Transverse colon (tissue), 4 donors: ENCODE results near the gene XXYLT1. TPM values are rescaled to one million over a fixed set of nuclear protein-coding genes. Genes with fewer than 3 reads are reported as not detected.
A peak's percentile ranks its signal among the peaks of the same experiment; 100 is the strongest.

Experiments used
- DNase-seq: peaks from one replicate; pipeline ENCODE4 v3.0.0-alpha.2; 2019
- H3K27ac ChIP-seq, 4 donors: fragments of 200-600 bp; sonication (generic); 2 replicates each; pipeline ENCODE4 v1.5.1; 2016 to 2018; ENCODE audit warnings: inconsistent platforms in 4 of 4
- H3K27me3 ChIP-seq: fragments of 200-600 bp; sonication (generic); 2 replicates; pipeline ENCODE4 v1.5.1; 2017; ENCODE audit warnings: inconsistent platforms
- H3K36me3 ChIP-seq, 4 donors: fragments of 200-600 bp; sonication (generic); 2 replicates each; pipeline ENCODE4 v1.5.1; 2017 to 2019; ENCODE audit warnings: inconsistent platforms in 4 of 4
- H3K4me1 ChIP-seq, 4 donors: fragments of 200-600 bp; sonication (generic); 2 replicates each; pipeline ENCODE4 v1.5.1; 2017 to 2020; ENCODE audit warnings: inconsistent platforms in 4 of 4
- H3K4me3 ChIP-seq, 4 donors: fragments of 200-600 bp; sonication (generic); 1 replicate in 1 of 4; 2 replicates in 3 of 4; pipeline versions ENCODE4 v1.5.1 to v1.6.1; 2017 to 2019; ENCODE audit warnings: inconsistent platforms in 4 of 4
- H3K9me3 ChIP-seq, 2 donors: fragments of 200-600 bp; sonication (generic); 2 replicates each; pipeline ENCODE4 v1.5.1; 2017 to 2019; ENCODE audit warnings: inconsistent platforms in 2 of 2
- EP300 ChIP-seq: sonication (generic); formaldehyde crosslinking; IDR thresholded peaks from one replicate; pipeline ENCODE4 v1.6.1; 2017; ENCODE audit warnings: antibody characterized with exemption, low read depth
- POLR2A ChIP-seq: fragments of 450-650 bp; IDR thresholded peaks from one replicate; pipeline ENCODE4 v1.6.1; 2016; ENCODE audit warnings: antibody characterized with exemption, mild to moderate bottlenecking, moderate library complexity
- POLR2AphosphoS5 ChIP-seq, 3 donors: sonication (generic); formaldehyde crosslinking; IDR thresholded peaks; one replicate each; pipeline ENCODE4 v1.6.1; 2016; ENCODE audit warnings: antibody characterized with exemption in 3 of 3
- WGBS, 2 donors: methylation state at CpG; one replicate each; pipeline ENCODE4 v1.1.5; 2018; ENCODE audit warnings: low coverage in 1 of 2; 5-methylcytosine and 5-hydroxymethylcytosine counted together
- in situ Hi-C, 4 donors: fragments of 200-750 bp; cut with MboI; loops; one replicate each; pipeline versions ENCODE4 v1.15.0 to v1.15.1; 2017; ENCODE audit warnings: low sequenced_read_pairs in 3 of 4, low pct_ligation_motif_present in 1 of 4, low pct_unique_long_range_greater_than_20kb in 1 of 4
- intact Hi-C: fragments of 100-400 bp; cut with DNase I; formaldehyde crosslinking; loops from one replicate; pipeline ENCODE4 v1.15.1; 2023; ENCODE audit warnings: low total_unique reads
- total RNA-seq, 4 donors: library from RNA; depleted of rRNA; stranded (reverse); fragments of >200 nt; gene quantifications; one replicate each; pipeline ENCODE4 v1.1.0, GENCODE V29; 2016
- TF ChIP-seq, protein P1 (sequence below), 5 experiments: fragments of 200-600 bp in 3 of 5; fragments of 450-650 bp in 2 of 5; sonication (generic) in 3 of 5; IDR thresholded peaks; 1 replicate in 2 of 5; 2 replicates in 3 of 5; pipeline ENCODE4 v1.5.1; 2016 to 2017; ENCODE audit warnings: antibody characterized with exemption in 5 of 5, inconsistent platforms in 3 of 5, mild to moderate bottlenecking in 2 of 5, moderate library complexity in 1 of 5

The XXYLT1 gene
- total RNA-seq, 4 donors from 2014 or later, result 3.0 to 10.0 (median 5.9) TPM

DNA sequence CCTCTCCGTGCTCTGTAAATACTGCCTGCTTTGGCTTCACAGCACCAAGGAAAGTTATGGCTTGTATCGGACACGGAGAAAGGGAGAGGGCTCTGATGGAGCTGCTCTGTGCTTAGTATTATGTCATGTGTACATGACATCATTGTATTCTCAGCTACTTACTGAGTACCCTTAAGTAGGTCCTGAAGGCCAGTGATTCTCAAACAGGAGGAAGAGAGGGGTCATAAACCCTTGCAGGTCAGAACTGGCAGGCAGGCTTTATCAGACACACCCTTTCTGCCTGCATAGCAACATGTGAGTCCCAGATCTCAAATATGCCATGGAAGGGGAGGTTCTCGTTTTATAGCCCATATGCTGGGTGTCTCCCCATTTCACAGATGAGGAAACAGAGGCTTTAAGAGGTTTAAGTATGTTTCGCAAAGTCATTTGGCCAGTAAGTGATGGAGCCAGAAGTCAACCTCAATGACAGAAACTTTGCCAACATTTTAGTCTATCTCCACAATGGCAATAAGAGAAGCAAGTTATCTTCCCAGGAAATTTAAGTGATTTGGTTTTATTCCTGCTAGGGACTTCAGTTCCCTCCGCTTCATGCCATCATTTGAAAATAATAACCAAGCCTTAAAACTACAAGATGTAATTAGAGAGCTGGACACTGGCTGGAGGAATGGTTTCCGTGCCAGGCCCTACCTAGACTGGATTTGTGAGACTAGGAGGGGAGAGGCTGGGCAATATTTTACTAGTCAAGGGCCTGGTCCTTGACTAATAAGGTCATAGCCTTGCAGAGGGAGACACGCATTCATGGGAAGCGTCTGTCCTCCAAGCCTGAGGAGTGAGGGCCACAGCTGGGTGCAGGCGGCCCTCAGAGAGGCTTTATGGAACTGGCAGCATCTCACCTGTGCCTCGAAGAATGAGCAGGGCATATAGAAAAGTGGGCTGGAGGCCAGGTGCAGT, 133.0 kb downstream of the XXYLT1 start:
- no peak overlapping the region for H3K27ac ChIP-seq
- TF ChIP-seq, protein P1, sequence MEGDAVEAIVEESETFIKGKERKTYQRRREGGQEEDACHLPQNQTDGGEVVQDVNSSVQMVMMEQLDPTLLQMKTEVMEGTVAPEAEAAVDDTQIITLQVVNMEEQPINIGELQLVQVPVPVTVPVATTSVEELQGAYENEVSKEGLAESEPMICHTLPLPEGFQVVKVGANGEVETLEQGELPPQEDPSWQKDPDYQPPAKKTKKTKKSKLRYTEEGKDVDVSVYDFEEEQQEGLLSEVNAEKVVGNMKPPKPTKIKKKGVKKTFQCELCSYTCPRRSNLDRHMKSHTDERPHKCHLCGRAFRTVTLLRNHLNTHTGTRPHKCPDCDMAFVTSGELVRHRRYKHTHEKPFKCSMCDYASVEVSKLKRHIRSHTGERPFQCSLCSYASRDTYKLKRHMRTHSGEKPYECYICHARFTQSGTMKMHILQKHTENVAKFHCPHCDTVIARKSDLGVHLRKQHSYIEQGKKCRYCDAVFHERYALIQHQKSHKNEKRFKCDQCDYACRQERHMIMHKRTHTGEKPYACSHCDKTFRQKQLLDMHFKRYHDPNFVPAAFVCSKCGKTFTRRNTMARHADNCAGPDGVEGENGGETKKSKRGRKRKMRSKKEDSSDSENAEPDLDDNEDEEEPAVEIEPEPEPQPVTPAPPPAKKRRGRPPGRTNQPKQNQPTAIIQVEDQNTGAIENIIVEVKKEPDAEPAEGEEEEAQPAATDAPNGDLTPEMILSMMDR (IDR thresholded peaks at IDR 0.05), result no peak
- TF ChIP-seq POLR2A (no peak), EP300 (no peak), POLR2AphosphoS5 (IDR thresholded peaks at IDR 0.05) (no peak)

DNA sequence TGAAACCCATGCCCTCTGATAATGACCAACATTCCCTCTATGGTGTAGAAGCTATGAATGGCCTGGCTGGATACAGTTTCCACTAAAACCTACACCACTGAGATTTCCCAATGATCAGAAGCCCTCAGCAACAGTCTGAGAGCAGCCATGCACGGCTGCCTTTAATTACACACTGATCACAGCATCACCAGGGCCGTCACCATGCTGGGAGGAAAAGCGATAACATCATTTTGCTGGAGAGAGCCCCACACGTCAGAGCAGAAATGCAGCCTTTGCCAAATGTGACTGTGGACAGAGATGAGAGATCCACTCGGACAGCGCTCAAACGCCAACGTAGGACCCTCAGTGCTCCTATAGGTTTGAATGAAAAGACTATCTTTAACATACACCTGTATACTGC, 135.0 kb downstream of the XXYLT1 start:
- H3K36me3 ChIP-seq, result no peaks in the 10 kb centered on the region
- H3K4me1 ChIP-seq, result peaks cover 0 to 15% (median 7%) of the 10 kb centered on the region in 4 donors
- no peaks in the 10 kb centered on the region for H3K9me3 ChIP-seq
- no peak overlapping the region for H3K4me3 ChIP-seq
- no peak overlapping the region for H3K27ac ChIP-seq
- 87% methylated on average over 8 of the region's 8 CpGs; no CpG with 5 or more reads in 1 of the 2 donors for WGBS, 2 donors
- in situ Hi-C loops (no loop called here), intact Hi-C loops (no loop called here)
- DNase-seq, result no peak
- TF ChIP-seq POLR2A (no peak), POLR2AphosphoS5 (IDR thresholded peaks at IDR 0.05) (no peak), EP300 (no peak)
- TF ChIP-seq, protein P1 (IDR thresholded peaks at IDR 0.05), result no peak
- H3K27me3 ChIP-seq, result no peaks in the 10 kb centered on the region

More for the DNA sequence above, 133.0 kb downstream of the XXYLT1 start:
- no peaks in the 10 kb centered on the region for H3K9me3 ChIP-seq
- peaks cover 0 to 9% (median 5%) of the 10 kb centered on the region in 4 donors for H3K4me1 ChIP-seq
- no peaks in the 10 kb centered on the region for H3K27me3 ChIP-seq
- WGBS, 2 donors, result 81 to 84% methylated on average over 7 to 11 of the region's 11 CpGs
- intact Hi-C loops, result no loop called here
- no peaks in the 10 kb centered on the region for H3K36me3 ChIP-seq
- in situ Hi-C loops, result no loop called here
- DNase-seq, result no peak
- no peak overlapping the region for H3K4me3 ChIP-seq

DNA sequence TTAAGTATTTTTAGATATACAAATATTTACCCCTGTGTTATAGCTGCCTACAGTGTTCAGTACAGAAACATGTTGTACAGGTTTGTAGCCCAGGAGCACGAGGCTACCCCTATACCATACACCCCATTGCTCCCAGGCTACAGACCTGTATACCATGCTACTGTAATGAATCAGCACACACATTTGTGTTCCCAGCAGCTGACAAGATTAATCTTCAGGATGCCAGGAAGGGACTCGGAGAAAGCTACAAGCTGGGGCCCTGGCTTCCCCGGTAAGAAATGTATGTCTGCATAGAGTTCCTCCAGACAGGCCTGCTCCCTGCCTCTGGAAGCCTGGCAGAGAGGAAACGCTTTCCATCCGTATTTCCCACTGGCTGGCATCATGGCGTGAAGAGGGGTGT, 136.5 kb downstream of the XXYLT1 start:
- in situ Hi-C loops, result no loop called here
- Histone ChIP-seq H3K4me1 (peaks cover 0 to 15% (median 7%) of the 10 kb centered on the region in 4 donors), H3K4me3 (no peak overlapping the region), H3K27ac (peak overlapping the region in 3 of 4 donors; percentile 46 to 57 (median 56)), H3K36me3 (no peaks in the 10 kb centered on the region), H3K9me3 (no peaks in the 10 kb centered on the region), H3K27me3 (no peaks in the 10 kb centered on the region)
- TF ChIP-seq POLR2AphosphoS5 (IDR thresholded peaks at IDR 0.05), result no peak
- TF ChIP-seq POLR2A, result no peak
- TF ChIP-seq EP300, result no peak
- TF ChIP-seq, protein P1 (IDR thresholded peaks at IDR 0.05), result no peak
- WGBS, 2 donors, result 85 to 100% methylated on average over 1 to 6 of the region's 6 CpGs
- DNase-seq, result no peak
- intact Hi-C loops, result no loop called here

DNA sequence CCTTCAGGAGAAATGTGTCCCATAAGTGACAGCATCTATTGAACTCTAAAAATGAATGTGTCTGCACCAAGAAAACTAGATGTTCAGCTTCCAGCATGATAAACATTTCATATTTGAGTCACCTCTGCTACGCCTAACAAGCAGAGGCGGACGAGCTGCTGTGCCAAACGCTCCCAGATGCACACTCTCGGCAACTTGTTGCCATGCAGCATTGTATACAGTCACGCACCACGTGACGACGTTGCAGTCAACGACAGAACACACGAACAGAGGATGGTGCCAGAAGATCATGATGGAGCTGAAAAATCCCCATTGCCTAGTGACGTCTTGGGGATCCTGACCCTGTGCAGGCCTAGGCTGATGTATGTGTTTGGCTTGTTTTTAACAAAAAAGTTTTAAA, 137.5 kb downstream of the XXYLT1 start:
- TF ChIP-seq POLR2AphosphoS5 (IDR thresholded peaks at IDR 0.05) (peak; percentile 16 to 62 (median 46)), POLR2A (no peak), EP300 (peak; percentile 13)
- TF ChIP-seq, protein P1 (IDR thresholded peaks at IDR 0.05), result no peak
- DNase-seq, result peak; percentile 60
- Histone ChIP-seq H3K4me3 (no peak overlapping the region), H3K27me3 (no peaks in the 10 kb centered on the region), H3K4me1 (peaks cover 0 to 15% (median 7%) of the 10 kb centered on the region in 4 donors), H3K36me3 (no peaks in the 10 kb centered on the region), H3K27ac (peak overlapping the region; percentile 46 to 68 (median 58)), H3K9me3 (no peaks in the 10 kb centered on the region)
- in situ Hi-C loops (no loop called here), intact Hi-C loops (no loop called here)
- WGBS, 2 donors, result 55% methylated on average over 12 of the region's 12 CpGs; no CpG with 5 or more reads in 1 of the 2 donors
